ENCODE data around the gene MIOS. TPM values are rescaled to one million over a fixed set of nuclear protein-coding genes. Genes with fewer than 3 reads are reported as not detected.

The MIOS gene
- total and polyA plus RNA-seq, 9 of the 15 experiments (the other 6 are each of a cell fraction or from before 2014, with no cell fraction given): 7.8 to 47.8 (median 30.6) TPM

- Histone ChIP-seq H3K9me3 (replicated peaks; ENCODE audit: control insufficient read depth, insufficient read depth, low read depth, low read length) (no peaks in the 10 kb centered on the region), H3K27me3 (ENCODE audit: control insufficient read depth in 2 of 2, insufficient read depth in 2 of 2, low read length in 2 of 2) (no peaks in the 10 kb centered on the region), H4K20me1 (replicated peaks; ENCODE audit: control insufficient read depth, insufficient read depth, low read length) (no peaks in the 10 kb centered on the region), H3K27ac (ENCODE audit: extremely low read depth, low read depth, low read length) (no peak overlapping the region), H3K9me1 (ENCODE audit: control insufficient read depth, insufficient read depth, low read length) (no peaks in the 10 kb centered on the region), H3K36me3 (ENCODE audit: control insufficient read depth, insufficient read depth, low read length) (no peaks in the 10 kb centered on the region), H3K9ac (ENCODE audit: insufficient read depth in 1 of 2, low read depth in 2 of 2, low read length in 2 of 2) (no peak overlapping the region), H3K4me3 (no peak overlapping the region), H3K79me2 (ENCODE audit: control insufficient read depth, insufficient read depth, low read length) (peaks cover 19% of the 10 kb centered on the region; the same call in 2 of the 3 replicates), H3K4me2 (ENCODE audit: insufficient read depth, low read length) (no peak overlapping the region), H2AFZ (ENCODE audit: low read depth, low read length) (no peak overlapping the region), H3K4me1 (replicated peaks in 1 of 2; ENCODE audit: control insufficient read depth in 2 of 2, insufficient read depth in 2 of 2, low read length in 2 of 2) (peaks cover 0 to 6% of the 10 kb centered on the region in 2 experiments; a peak in 2 of 5 replicates)
- TF ChIP-seq ATF6 (CRISPR knock-in tag; IDR thresholded peaks at IDR 0.05) (no peak), MCM7 (IDR thresholded peaks at IDR 0.05) (no peak), WHSC1 (IDR thresholded peaks at IDR 0.05; ENCODE audit: low read length) (no peak), MXI1 (IDR thresholded peaks at IDR 0.05; ENCODE audit: low read depth, low read length) (no peak), DDX20 (tag; IDR thresholded peaks at IDR 0.05; ENCODE audit: low read depth) (no peak), ZNF212 (CRISPR knock-in tag; IDR thresholded peaks at IDR 0.05) (no peak), FOXK2 (conservative IDR thresholded peaks at IDR 0.05 in 1 of 2, IDR thresholded peaks at IDR 0.05 in 1 of 2; ENCODE audit: low read depth in 2 of 2) (no peak), KDM5B (IDR thresholded peaks at IDR 0.05; ENCODE audit: insufficient replicate concordance, low read depth, low read length) (no peak), PATZ1 (CRISPR knock-in tag; IDR thresholded peaks at IDR 0.05; ENCODE audit: borderline replicate concordance) (no peak)
- FAIRE-seq (no peak), ATAC-seq (no peak), DNase-seq (ENCODE audit: extremely low read depth in 1 of 4, low spot score in 3 of 4) (no peak)
- in situ Hi-C loops (cut with MboI) (no loop called here), intact Hi-C loops (cut with micrococcal nuclease) (no loop called here)
- POLR2A ChIA-PET: interaction anchor here (1.3 kb wide), 1 partner anchor 10 kb away, joined by 5 read pairs; no protein-coding TSS in a partner anchor
- CTCF ChIA-PET (ENCODE audit: low intra/inter-chr PET ratio): no interaction called here
- WGBS (ENCODE audit: insufficient coverage, low coverage, missing lambda C conversion rate): 78% methylated on average over 2 of the region's 3 CpGs
- BruUV-seq (replicated peaks): no TSS peak
Observed at GRCh38 chr7:7651479-7651878, 84.8 kb downstream of the MIOS start.

Data from K562 (cell line).